ENCODE results near the gene SLC5A5.

SLC5A5 gene

GRCh38 chr19:17855280-17856152 is 16.2 kb upstream of the SLC5A5 start:
- ChIA-PET POLR2A (no interaction called here), CTCF (no interaction called here)
- peak; percentile 79 for DNase-seq (ENCODE audit: extremely low spot score)
- TF ChIP-seq FOXA1 (IDR thresholded peaks at IDR 0.05) (no peak), PKNOX1 (IDR thresholded peaks at IDR 0.05) (no peak), L3MBTL2 (conservative IDR thresholded peaks at IDR 0.05) (no peak), BHLHE40 (IDR thresholded peaks at IDR 0.05; ENCODE audit: borderline replicate concordance) (no peak), TARDBP (IDR thresholded peaks at IDR 0.05) (no peak), CTBP1 (IDR thresholded peaks at IDR 0.05; ENCODE audit: borderline replicate concordance) (no peak)

- DNase-seq (ENCODE audit: extremely low spot score): peak; percentile 95
- ChIA-PET CTCF (interaction anchor here (0.5 to 1.4 kb wide), 8 partner anchors 10 to 499 kb away, joined by 3 to 8 read pairs (median 4); partner anchors contain the start of gene CCDC124), POLR2A (interaction anchor here (0.6 to 3.8 kb wide), 46 partner anchors 8 to 469 kb away, joined by 3 to 80 read pairs (median 4); partner anchors contain the start of genes CCDC124, JAK3, JUND and MAP1S)
- no peak for TF ChIP-seq FOXM1 (IDR thresholded peaks at IDR 0.05; ENCODE audit: borderline replicate concordance)
- TF ChIP-seq ZNF384 (IDR thresholded peaks at IDR 0.05): no peak
- no peak for TF ChIP-seq L3MBTL2 (conservative IDR thresholded peaks at IDR 0.05)
- TF ChIP-seq BHLHE40 (IDR thresholded peaks at IDR 0.05; ENCODE audit: borderline replicate concordance): no peak
- TF ChIP-seq FOXA1 (IDR thresholded peaks at IDR 0.05): no peak
- no peak; the same call in 1 of the 2 replicates for TF ChIP-seq SUZ12 (IDR thresholded peaks at IDR 0.05)
- no peak for TF ChIP-seq SP1 (IDR thresholded peaks at IDR 0.05)
- peak; percentile 100 for TF ChIP-seq PKNOX1 (IDR thresholded peaks at IDR 0.05)
- no peak for TF ChIP-seq TARDBP (IDR thresholded peaks at IDR 0.05)
- no peak for TF ChIP-seq HDGF (IDR thresholded peaks at IDR 0.05; ENCODE audit: borderline replicate concordance)
- TF ChIP-seq LEF1 (IDR thresholded peaks at IDR 0.05; ENCODE audit: borderline replicate concordance): peak; percentile 41; the same call in 1 of the 2 replicates
- no peak for TF ChIP-seq CTBP1 (IDR thresholded peaks at IDR 0.05; ENCODE audit: borderline replicate concordance)
- no peak for TF ChIP-seq ARNT (IDR thresholded peaks at IDR 0.05)
- TF ChIP-seq ELF4 (IDR thresholded peaks at IDR 0.05): peak; percentile 90
- peak; percentile 55; the same call in 1 of the 2 replicates for TF ChIP-seq FOXK2 (IDR thresholded peaks at IDR 0.05)
- no peak for TF ChIP-seq NFRKB (IDR thresholded peaks at IDR 0.05)
These were observed 12.0 kb upstream of the SLC5A5 start, which contains the start of gene RPL18A for GRCh38 chr19:17859533-17860330. RPL18A (plus strand) TSS chr19:17859910; CDS start chr19:17859957, 47 bp downstream.

GRCh38 chr19:17860331-17860992 is 11.3 kb upstream of the SLC5A5 start:
- POLR2A ChIA-PET: interaction anchor here (0.9 to 3.8 kb wide), 8 partner anchors 15 to 441 kb away, joined by 3 to 80 read pairs (median 6); partner anchors contain the start of gene CCDC124
- DNase-seq (ENCODE audit: extremely low spot score): no peak
- CTCF ChIA-PET: interaction anchor here (0.7 to 1.0 kb wide), 2 partner anchors 10 to 559 kb away, joined by 3 to 7 read pairs; partner anchors contain the start of gene SSBP4
- TF ChIP-seq ZNF384 (IDR thresholded peaks at IDR 0.05) (no peak), TARDBP (IDR thresholded peaks at IDR 0.05) (no peak), ARNT (IDR thresholded peaks at IDR 0.05) (no peak), LEF1 (IDR thresholded peaks at IDR 0.05; ENCODE audit: borderline replicate concordance) (no peak), FOXM1 (IDR thresholded peaks at IDR 0.05; ENCODE audit: borderline replicate concordance) (no peak), SUZ12 (IDR thresholded peaks at IDR 0.05) (no peak), CTBP1 (IDR thresholded peaks at IDR 0.05; ENCODE audit: borderline replicate concordance) (no peak), PKNOX1 (IDR thresholded peaks at IDR 0.05) (no peak), L3MBTL2 (conservative IDR thresholded peaks at IDR 0.05) (no peak), HDGF (IDR thresholded peaks at IDR 0.05; ENCODE audit: borderline replicate concordance) (no peak), ELF4 (IDR thresholded peaks at IDR 0.05) (no peak), BHLHE40 (IDR thresholded peaks at IDR 0.05; ENCODE audit: borderline replicate concordance) (no peak), SP1 (IDR thresholded peaks at IDR 0.05) (no peak), NFRKB (IDR thresholded peaks at IDR 0.05) (no peak), FOXK2 (IDR thresholded peaks at IDR 0.05) (no peak), FOXA1 (IDR thresholded peaks at IDR 0.05) (no peak)

GRCh38 chr19:17860993-17861360 is 10.8 kb upstream of the SLC5A5 start:
- no peak for TF ChIP-seq FOXK2 (IDR thresholded peaks at IDR 0.05)
- ChIA-PET CTCF (interaction anchor here (0.7 to 1.0 kb wide), 2 partner anchors 9 to 558 kb away, joined by 3 to 7 read pairs; partner anchors contain the start of gene SSBP4), POLR2A (interaction anchor here (0.9 to 3.8 kb wide), 5 partner anchors 16 to 290 kb away, joined by 3 to 80 read pairs (median 7); partner anchors contain the start of gene CCDC124)
- no peak for DNase-seq (ENCODE audit: extremely low spot score)

Measured in HEK293T (cell line).